ENCODE measurements around the gene MFAP2. TPM values are rescaled to one million over a fixed set of nuclear protein-coding genes. Genes with fewer than 3 reads are reported as not detected.

The MFAP2 gene
- total RNA-seq, 2 experiments from 2014 or later = 0.25 TPM; not detected in 1

- Mint-ChIP-seq H3K27ac (no peak overlapping the region), H3K9me3 (no peaks in the 10 kb centered on the region), H3K36me3 (ENCODE audit: low read depth) (no peaks in the 10 kb centered on the region), H3K27me3 (peaks cover 3% of the 10 kb centered on the region), H3K4me3 (no peak overlapping the region), H3K4me1 (peaks cover 19% of the 10 kb centered on the region)
- DNase-seq = no peak
- POLR2A ChIA-PET = interaction anchor here (1.2 kb wide), 1 partner anchor 20 kb away, joined by 6 read pairs; no protein-coding TSS in a partner anchor
- CTCF ChIA-PET = no interaction called here
Measured at GRCh38 chr1:16924919-16925477, 55.4 kb downstream of the MFAP2 start.

Other genes starting within 250 kb of the MFAP2 start
- 1,000 to 10,000 TPM; 1,570 to 1,691 TPM for gene RNU1-4, start 240.1 kb downstream of the MFAP2 start, total RNA-seq
- 1,000 to 10,000 TPM; 1,570 to 1,691 TPM for gene RNU1-2, start 84.6 kb downstream of the MFAP2 start, total RNA-seq
- gene CROCC, start 58.7 kb downstream of the MFAP2 start, total RNA-seq = 10 to 100 TPM; 18.3 to 18.8 TPM
- 10 to 100 TPM; 65.4 to 72.8 TPM for gene ATP13A2, start 31.3 kb upstream of the MFAP2 start, total RNA-seq
- gene SDHB, start 73.4 kb upstream of the MFAP2 start, total RNA-seq = 10 to 100 TPM; 90.9 to 91.3 TPM
- not detected for gene PADI2, start 138.8 kb upstream of the MFAP2 start, total RNA-seq
- not detected for gene PADI1, start 224.5 kb upstream of the MFAP2 start, total RNA-seq